Right ventricle myocardium inferior (tissue), 1 donor: ENCODE measurements around the gene TNFAIP2. TPM values are rescaled to one million over a fixed set of nuclear protein-coding genes. Genes with fewer than 3 reads are reported as not detected.

ENCODE experiments used
- ATAC-seq: fragments of 200-7000 bp; cut with Tn5 transposase; one replicate; pipeline ENCODE4 v1.9.1; 2020; ENCODE audit warnings: mild to moderate bottlenecking, moderate library complexity
- DNase-seq: peaks from one replicate; pipeline ENCODE4 v3.0.0; 2021; ENCODE audit errors: missing footprints
- intact Hi-C: fragments of 100-400 bp; cut with DNase I; formaldehyde crosslinking; loops from one replicate; pipeline ENCODE4 v1.11.0; 2022
- total RNA-seq: library from RNA; stranded (reverse); fragmentation: NEBNext Ultra II Directional; extraction: Animal tissue kit (Norgen Biotek cat#: 25700); gene quantifications from one replicate; pipeline ENCODE4 v1.2.1, GENCODE V29; 2021
- donor health status: DM: no; HTN: yes; CAD: no; lungs with severe emphysema.

Gene TNFAIP2
- total RNA-seq, 1 donor from 2014 or later: 56.5 TPM

DNA sequence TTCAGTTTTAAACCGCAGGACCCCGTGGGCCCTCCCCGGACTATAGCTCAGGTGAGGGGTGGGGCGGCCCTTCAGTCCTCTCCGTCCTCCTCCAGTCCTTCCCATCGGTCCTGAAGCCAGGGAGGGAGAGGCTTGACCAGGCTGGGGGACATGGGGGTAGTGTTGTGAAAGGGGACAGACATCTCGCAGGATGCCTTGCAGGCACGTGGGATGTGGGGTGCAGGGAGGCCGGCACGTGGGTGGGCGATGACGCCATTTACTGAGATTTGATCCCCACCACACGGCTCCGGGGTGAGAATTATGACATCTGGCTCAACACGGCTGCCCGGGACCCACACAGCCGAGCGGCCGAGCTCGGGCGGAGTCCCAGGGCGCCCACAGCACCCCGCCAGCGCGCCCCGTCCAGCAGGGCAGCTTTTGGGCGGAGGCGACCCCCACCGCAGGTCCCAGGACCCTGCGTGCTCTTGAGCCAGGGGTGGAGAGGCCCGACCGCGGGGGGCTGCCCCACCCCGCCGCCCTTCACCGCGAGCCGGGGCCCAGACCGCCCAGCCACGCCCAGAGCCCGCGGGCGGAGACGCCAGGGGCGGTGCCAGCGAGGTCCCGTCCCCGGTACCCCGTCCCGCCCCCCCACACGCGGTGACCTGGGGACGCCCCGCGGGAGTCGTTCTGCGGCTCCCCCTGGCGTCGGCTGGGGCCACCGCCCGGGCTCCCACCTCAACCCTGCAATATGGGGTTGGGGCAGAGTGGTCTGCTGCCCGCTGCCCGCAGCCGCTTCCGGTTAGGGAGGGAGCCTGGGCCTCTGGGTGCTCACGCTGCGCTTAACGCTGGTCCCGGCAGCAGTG, 32.0 kb upstream of the TNFAIP2 start:
- peak; percentile 80 for DNase-seq
- ATAC-seq: peak; percentile 72
- intact Hi-C loops: no loop called here

DNA sequence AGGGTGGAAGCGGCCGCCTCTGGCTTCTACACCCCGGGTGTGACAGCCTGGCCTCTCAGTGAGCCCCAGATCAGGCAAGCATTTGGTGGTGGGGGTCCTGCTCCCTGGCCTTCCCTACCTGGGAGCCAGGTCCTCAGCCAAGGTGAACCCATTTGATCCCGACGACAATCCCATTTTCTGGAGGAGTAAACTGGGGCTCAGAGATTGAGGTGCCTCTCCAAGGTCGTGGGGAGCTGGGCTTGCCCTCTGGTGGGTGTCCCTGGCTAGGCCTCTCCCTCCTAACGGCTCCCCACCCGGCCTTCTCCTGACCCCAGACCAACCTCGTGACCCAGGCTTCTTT, 31.4 kb upstream of the TNFAIP2 start:
- intact Hi-C loops: no loop called here
- DNase-seq (peak; percentile 26), ATAC-seq (no peak)

DNA sequence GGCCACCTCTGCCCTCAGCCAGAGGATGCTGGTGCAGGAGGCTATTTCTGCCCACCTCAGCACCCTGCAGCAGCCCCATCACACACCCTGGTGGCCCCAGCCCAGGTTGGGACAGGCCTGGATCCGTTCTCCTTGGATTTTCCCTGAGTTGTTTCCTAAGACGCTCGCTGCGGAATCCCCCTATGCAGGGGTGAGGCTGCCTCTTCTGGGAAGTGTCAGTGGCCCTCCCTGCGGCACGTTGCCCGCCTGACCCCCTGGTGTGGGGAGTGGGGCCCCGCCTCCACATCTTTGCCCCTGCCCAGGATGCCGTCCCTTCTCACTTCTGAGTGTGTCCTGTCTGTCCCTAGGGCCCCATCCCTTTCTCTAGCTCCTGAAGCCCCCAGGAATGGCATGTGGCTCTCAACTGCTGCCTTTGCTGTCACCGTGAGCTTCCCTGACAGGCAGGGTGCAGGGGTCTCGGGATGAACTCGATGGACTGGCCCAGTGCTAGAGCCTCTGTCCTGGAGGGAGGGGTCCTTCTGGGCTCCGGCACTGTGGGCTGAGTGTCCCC, 29.3 kb upstream of the TNFAIP2 start:
- intact Hi-C loops: no loop called here
- ATAC-seq: no peak
- peak; percentile 15 for DNase-seq

DNA sequence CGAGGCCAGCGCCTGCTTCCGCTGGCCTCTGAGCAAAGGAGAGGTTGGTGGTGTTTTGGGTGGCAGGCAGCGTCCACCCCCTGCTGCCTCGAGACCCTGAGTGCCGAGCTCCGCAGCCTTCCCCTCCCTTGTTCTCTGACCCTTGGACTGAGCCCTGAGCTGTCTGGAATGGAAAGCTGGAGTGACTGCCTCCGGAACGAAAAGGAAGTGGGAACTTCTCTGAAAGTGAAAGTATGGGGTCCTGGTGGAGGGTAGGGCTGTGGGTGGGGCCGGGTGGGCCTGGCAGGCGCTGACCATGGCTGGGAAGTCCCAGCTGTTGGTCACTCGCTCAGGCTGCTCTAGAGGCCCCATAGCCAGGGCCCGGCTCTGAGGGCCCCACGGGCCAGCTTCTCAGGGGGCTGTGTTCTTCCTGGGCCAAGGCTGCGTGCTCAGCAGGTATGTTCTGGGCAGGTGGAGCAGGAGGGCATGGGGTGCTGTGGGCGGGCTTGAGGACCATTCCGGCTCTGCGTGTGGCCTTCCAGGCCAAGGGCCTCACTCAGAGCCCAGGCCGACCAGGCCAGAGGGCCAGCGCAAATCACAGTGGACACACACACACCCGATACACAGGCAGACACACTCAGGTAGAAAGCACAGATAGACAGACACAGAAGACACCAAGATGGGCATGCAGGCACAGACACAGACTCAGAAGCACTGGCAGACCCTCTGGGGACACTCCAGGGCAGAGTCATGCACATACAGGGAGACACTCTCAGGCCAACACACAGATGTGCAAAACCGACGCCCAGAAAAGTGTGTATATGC, 28.7 kb upstream of the TNFAIP2 start, which contains the start of gene EXOC3L4:
Gene EXOC3L4, plus strand, starts transcription at position 320 of the 804 bp plus-strand sequence. CDS start 5,495 bp downstream, outside the sequence.
- DNase-seq: peak; percentile 37
- intact Hi-C loops: no loop called here
- ATAC-seq: peak; percentile 30

DNA sequence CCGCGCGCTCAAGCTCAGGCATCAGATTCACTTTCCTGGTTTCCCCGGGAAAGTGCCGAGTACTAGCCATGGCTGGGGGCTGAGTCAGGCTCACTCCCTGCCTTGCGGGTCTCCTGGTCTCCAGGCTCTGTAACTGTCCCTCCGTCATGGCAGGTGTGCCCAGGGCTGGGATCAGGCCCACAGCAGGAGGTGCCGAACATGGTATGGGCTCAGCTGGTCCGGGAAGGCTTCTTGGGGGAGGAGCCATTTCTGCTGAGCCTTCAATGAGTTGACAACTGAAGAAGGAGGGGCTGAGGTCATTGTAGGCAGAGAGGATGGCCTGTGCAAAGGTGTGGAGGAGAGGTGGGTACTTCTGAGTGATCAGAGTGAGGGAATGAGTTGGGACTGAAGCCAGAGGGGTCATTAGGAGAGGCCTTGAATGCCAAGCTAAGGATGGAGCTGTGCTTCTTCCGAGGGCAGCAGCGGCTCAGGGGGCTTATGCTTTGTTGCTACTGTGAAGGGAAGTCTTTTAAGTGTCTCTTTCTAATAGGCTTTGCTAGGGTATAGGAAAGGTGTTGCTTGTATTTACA, 28.0 kb upstream of the TNFAIP2 start:
- ATAC-seq (no peak), DNase-seq (no peak)
- intact Hi-C loops: no loop called here

DNA sequence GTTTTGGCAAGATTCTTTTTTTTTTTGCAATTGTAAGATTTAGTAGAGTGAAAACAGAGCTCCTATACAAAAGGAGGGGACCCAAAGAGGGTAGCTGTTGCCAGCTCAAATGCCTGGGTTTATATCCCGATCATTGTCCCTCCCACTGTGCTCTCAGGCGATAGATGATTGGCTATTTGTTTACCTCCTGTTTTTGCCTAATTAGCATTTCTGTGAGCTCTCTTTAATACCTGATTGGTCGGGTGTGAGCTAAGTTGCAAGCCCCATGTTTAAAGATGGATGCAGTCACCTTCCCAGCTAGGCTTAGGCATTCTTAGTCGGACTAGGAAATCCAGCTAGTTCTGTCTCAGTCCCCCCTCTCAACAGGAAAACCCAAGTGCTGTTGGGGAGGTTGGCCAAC, 26.9 kb upstream of the TNFAIP2 start:
- no peak for ATAC-seq
- intact Hi-C loops: no loop called here
- DNase-seq: no peak

DNA sequence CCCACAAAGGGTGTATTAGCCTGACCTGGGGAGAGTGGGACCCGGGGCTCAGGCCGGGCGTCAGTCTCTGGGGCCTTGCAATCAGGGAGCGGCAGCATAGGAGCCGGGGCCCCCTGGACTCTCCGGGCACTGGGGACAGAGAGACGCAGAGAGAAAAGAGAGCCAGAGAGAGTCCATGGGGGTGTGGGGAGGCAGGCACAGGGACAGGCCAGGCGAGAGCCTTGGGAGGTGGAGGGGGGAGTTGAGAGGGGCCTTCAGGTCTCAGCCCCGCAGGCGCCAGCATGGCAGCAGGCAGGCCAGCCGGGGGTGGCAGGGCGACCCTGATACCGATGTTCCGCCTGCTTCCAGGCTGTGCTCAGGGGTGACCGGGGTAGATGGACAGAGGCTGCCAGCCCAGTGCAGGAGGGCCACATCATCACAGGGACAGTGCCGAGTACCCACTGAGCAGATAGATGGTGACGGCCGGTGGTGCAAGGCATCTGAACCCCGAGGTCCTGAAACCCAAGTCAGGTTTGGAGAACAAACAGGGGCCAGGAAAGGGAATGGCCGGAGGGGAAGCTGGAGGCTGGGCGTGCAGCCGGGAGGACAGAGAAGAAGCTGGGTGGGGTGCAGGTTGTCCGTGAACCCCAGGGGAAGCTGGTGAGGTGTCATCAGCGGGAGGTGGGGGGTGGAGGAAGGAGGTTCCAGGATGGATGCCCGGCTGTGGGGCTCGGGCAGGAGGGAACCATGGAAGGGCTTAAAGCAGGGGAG, 25.8 kb upstream of the TNFAIP2 start:
- ATAC-seq (no peak), DNase-seq (no peak)
- intact Hi-C loops: no loop called here

DNA sequence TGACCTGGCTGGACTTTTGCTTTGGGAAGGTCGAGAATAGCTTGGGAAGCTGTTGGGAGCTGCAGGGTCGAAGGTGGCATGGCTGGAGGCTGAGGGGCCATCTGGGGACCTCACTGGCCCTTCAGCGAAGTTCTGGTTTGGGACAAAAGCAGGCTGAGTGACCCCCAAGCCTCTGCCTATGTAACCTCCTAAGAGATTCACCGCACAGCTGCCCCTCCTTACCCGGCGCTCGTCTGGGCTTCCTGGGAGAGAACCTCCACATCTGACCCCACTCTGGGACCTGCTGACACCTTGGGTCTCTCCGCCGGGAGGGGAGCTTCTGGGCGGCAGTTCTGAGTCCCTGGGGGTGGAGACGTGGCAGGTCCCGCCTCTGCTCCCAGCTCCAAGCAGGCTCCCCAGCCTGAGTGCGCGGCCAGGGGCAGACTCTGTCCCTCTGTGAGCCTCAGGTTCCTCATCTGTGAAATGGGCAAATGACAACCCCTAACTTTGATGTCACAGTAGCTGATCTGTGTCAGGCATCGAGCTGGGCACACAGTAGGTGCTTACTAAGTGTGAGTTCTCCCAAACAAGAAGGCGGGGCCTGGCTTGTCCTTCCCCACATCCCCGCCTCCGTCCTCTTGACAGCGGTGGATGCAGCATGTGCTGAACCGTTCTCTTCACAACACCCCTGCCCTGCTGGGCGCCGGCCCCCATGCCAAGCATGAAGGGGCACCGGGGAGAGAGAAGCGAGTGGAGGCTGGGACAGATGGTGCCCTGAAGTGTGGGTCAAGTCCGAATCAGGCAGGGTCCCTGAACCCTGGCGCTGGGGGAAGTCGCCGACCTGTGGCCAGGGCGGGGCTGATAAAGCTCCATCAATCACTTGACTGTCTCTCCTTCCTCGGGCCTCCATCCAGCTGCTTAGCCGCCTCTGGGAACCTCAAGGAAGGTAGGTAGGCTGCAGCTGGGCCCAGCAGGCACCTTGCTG, 25.0 kb upstream of the TNFAIP2 start:
- ATAC-seq: no peak
- DNase-seq: no peak
- intact Hi-C loops: no loop called here

DNA sequence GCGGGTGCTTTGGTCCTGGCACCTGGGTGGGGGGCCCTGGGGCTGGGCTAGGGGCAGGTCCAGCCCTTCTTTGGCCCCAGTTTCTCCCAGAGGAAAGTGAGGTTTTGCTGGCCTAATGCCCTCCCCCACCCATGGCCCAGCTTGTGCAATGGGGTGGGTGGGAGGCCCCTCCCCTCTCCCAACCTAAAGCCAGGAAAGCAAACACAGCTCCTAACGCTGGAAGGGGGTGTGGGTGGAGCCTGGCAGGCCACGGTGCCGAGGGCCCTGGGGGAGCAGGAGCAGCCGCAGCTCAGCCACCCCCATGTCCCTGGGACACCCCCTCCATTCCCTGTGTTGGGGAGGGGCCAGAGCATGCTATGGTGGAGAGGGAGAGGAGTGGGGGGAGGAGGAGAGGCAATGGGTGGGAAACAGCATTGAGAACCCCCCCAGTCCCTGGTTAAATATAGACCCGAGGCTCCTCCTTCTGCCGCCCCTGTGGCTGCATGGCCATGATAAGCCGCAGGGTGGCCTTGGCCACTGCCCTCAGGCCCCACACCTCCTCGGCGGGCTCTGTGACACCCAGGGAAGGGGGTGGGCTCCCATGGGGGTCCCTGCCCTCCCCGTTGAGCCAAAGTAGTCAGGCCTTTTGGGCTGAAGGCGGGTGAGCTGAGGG, 24.1 kb upstream of the TNFAIP2 start:
- intact Hi-C loops: no loop called here
- no peak for DNase-seq
- ATAC-seq: no peak

DNA sequence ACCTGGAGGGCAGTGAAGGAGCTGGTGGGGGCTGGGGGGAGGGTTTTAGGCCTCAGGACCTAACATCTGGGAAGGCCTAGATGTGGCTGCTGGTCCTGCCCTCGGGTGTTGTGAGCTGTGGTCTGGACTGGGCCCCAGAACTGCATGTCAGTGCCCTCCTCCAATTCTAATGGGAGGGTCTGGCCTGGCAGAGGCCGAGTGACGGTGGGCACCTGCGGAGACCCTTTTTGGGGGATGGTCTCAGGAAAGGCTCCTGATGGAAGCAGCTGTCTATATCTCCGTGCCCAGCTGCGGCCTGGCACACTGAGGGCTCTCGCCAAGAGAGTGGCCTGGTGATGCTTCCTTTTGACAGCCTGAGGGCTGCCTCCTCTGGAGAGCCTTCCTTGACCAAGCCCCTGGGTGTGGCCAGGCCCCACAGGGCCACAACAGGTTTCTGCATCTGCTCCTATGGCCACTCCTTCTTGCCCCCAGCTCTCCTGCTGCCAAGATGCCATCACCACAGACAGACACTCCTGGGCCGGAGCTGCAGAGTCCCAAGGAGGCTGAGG, 23.5 kb upstream of the TNFAIP2 start:
- intact Hi-C loops: no loop called here
- ATAC-seq (no peak), DNase-seq (no peak)

DNA sequence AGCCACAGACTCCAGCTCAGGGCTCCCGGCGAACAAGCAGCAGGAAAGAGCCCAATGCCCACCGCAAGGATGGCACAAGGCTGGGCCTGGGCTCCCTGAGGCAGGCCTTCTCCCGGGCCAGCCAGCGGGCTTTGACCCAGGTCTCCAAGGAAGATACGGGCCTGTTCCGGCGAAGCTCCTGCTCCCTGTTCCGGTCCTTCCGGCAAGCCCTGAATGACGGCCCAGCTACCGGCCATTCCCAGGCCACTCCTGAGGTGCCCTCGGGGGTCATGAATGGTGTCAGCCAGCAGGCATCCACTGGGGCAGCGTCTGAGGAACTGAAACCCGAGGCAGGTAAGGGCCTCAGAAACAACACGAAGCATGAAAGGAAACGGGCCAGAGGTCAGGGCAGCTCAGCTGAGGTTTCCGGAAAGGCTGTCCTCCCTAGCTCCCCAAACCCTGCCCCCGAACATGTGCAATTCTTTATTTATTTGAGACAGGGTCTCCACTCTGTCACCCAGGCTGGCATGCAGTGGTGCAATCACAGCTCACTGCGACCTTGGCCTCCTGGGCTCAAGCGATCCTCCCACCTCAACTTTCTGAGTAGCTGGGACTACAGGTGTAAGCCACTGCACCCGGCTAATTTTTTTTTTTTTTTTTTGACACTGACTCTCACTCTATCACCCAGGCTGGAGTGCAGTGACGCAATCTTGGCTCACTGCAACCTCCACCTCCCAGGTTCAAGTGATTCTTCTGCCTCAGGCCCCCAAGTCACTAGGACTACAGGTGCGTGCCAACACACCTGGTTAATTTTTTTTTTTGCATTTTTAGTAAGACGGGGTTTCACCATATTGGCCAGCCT, 22.8 kb upstream of the TNFAIP2 start:
- ATAC-seq (no peak), DNase-seq (no peak)
- intact Hi-C loops: no loop called here

DNA sequence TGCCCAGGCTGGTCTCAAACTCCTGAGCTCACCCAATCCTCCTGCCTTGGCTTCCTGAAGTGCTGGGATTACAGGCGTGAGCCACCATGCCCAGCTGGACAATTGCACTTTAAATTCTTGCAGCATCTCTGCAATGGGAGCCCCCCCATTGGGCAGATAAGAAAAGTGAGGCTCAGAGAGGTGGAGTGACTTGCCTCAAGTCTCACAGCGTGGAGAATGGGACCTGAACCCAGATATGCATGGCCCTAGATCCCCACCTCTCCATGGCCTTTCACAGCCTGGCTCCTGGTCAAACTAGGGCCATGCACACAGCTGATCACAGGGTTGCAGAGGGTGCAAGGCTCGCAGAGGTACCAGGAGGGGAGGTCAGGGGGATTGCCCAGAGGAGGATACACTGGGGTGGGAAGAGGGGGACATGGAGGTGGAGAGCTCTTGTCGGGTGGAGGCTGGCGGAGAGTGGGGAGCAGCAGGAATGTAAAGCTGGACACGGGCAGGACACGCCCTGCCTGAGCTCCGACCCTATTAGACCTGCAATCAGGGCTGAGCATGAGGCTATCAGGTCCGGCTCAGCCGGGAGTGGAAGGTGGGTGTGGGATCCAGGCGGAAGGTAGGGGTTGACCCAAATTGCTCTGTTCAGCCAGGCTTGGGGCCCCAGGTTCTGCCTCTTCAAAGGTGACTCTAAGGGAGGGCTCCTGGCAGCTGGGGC, 21.9 kb upstream of the TNFAIP2 start:
- DNase-seq (no peak), ATAC-seq (no peak)
- intact Hi-C loops: no loop called here

DNA sequence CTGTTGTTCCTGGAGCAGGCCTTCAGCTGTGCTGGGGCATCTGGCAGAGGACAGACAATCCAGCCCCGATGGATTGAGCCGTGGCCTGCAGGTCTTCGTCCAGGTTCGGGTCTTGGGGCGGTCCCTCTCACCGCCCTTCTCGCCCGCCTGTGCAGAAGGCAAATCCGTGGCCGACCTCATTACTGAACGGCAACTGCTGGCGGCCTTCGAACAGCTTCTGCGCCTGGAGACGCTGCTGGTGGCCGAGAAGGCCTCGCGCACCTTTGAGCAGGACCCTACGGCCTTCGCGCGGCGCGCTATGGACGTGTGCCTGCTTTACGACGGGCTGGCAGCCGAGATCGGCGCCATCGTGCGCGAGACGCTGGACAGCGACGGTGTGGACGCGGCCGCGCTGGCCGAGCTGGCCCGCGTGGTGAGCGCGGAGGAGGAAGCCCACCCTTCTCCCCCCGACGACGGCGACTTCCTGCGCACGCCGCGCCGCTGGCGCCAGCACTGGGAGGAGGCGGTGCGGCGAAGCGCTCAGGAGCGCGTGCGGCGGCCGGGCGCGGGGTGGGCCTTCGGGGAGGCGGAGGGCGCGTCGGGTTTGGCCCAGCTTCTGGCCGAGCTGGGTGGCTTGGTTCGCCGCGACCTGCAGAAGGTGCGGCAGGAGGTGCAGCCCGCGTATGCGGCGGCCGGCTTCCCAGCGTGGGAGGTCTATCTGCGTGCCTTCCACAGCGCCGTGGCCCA, 21.1 kb upstream of the TNFAIP2 start:
- no peak for ATAC-seq
- no peak for DNase-seq
- intact Hi-C loops: no loop called here

DNA sequence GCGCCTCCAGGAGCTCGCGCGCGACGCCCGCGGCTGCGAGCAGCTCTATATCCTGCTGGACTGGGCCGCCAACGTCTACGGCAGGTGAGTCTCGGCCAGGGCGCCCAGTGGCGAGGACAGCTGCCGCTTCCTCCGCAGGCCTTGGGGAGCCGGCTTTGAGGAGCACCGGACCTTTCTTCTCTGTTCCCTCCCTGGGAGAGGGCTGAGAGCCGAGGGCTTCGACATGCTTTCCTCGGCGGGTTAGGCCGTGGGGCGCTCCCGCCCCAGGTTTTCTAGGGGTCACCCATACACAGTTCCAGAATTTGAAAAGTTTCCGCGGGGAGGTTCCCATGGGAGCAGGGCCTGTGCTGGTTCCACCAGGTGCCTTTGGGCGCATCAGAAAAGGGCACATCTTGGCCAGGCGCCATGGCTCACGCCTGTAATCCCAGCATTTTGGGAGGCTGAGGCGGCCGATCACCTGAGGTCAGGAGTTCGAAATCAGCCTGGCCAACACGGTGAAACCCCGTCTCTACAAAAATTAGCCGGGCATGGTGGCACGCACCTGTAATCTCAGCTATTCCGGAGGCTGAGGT, 20.5 kb upstream of the TNFAIP2 start:
- intact Hi-C loops: no loop called here
- DNase-seq (no peak), ATAC-seq (no peak)
